ENCODE results near the gene SPATA2L.

SPATA2L gene

GRCh38 chr16:89701425-89702406, at the start of gene SPATA2L:
TSS of gene SPATA2L (minus strand) at chr16:89701705. CDS start at chr16:89701232, 473 bp downstream.
- Histone ChIP-seq H3K9me3 (no peaks in the 10 kb centered on the region), H3K36me3 (replicated peaks) (peaks cover 14% of the 10 kb centered on the region), H3K27me3 (ENCODE audit: low read depth) (no peaks in the 10 kb centered on the region), H3K4me1 (peaks cover 17% of the 10 kb centered on the region), H3K4me3 (peak within 1 kb of the TSS; percentile 76)
- in situ Hi-C loops (cut with MboI; ENCODE audit: low sequenced_read_pairs): no loop called here
- DNase-seq (ENCODE audit: low spot score in 2 of 2): peak; percentile 96 to 99

DNA sequence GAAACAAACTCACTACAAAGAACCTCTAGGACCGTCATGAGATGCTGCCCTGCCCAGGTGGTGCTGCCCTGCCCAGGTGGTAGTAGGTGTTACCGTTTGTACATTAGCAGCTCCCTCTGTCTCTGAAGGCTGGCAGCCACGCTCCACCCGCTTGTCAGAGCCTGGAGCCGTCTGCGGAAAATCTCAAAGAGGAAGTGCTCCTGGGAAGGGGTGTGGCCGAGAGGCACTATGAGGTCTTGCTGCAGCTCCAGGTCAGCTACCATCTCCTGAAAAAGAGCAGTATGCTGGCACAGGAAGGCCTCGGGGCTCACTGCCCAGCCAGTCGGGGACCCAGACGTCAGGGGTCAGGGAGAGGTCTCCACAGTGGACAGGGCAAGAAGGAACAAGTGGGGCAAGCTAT, 48.1 kb upstream of the SPATA2L start:
- no peak for DNase-seq (ENCODE audit: low spot score in 2 of 2)
- in situ Hi-C loops (cut with MboI; ENCODE audit: low sequenced_read_pairs): no loop called here
- peaks cover 78% of the 10 kb centered on the region for H3K36me3 ChIP-seq (replicated peaks)
- H3K27me3 ChIP-seq (ENCODE audit: low read depth): no peaks in the 10 kb centered on the region
- no peak overlapping the region for H3K4me3 ChIP-seq
- H3K4me1 ChIP-seq: no peaks in the 10 kb centered on the region
- H3K9me3 ChIP-seq: no peaks in the 10 kb centered on the region

GRCh38 chr16:89748921-89749320, 47.4 kb upstream of the SPATA2L start:
- in situ Hi-C loops (cut with MboI; ENCODE audit: low sequenced_read_pairs): no loop called here
- peaks cover 83% of the 10 kb centered on the region for H3K36me3 ChIP-seq (replicated peaks)
- no peaks in the 10 kb centered on the region for H3K9me3 ChIP-seq
- H3K4me3 ChIP-seq: no peak overlapping the region
- no peak for DNase-seq (ENCODE audit: low spot score in 2 of 2)
- H3K27me3 ChIP-seq (ENCODE audit: low read depth): no peaks in the 10 kb centered on the region
- no peaks in the 10 kb centered on the region for H3K4me1 ChIP-seq

DNA sequence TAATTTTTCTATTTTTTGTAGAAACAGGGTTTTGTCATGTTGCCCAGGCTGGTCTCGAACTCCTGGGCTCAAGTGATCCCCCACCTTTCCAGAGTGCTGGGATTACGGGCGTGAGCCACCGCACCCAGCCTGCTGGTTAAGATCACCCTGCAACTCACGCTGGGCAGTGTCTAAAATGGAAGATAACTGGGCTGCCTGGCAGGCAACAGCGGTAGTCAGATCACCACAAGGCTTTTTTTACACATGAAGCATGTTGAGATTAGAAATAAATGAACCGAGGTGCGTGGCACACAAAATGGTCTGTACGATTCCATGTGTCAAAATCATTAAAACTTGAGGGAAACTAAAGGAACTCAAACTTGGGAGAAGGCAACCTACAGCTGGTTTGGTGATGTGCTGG, 46.6 kb upstream of the SPATA2L start:
- H3K27me3 ChIP-seq (ENCODE audit: low read depth): no peaks in the 10 kb centered on the region

DNA sequence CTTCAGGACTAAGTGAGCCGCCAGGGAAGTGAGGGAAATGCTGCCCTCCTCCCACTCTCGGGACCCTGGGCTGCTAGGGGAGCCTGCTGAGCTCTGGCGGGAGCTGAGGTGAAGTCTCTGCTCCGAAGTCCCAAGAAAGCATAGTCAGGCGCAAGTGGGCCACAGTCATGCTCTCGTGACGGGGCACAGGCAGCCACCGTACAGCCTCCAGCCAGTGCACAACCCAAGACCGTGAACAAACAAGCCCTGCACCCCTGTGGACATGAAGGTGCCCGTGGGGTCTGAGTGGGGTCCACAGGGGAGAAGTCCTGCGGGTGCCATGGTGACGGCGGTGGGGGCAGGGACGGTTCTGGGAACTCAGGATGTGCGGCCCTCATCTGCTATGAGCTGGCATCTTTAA, 44.5 kb upstream of the SPATA2L start:
- Histone ChIP-seq H3K4me3 (no peak overlapping the region), H3K36me3 (replicated peaks) (peaks cover 89% of the 10 kb centered on the region), H3K27me3 (ENCODE audit: low read depth) (no peaks in the 10 kb centered on the region), H3K9me3 (no peaks in the 10 kb centered on the region), H3K4me1 (no peaks in the 10 kb centered on the region)
- in situ Hi-C loops (cut with MboI; ENCODE audit: low sequenced_read_pairs): no loop called here
- no peak for DNase-seq (ENCODE audit: low spot score in 2 of 2)

More for the DNA sequence above, 46.6 kb upstream of the SPATA2L start:
- DNase-seq (ENCODE audit: low spot score in 2 of 2): no peak
- Histone ChIP-seq H3K9me3 (no peaks in the 10 kb centered on the region), H3K4me1 (no peaks in the 10 kb centered on the region), H3K36me3 (replicated peaks) (peaks cover 86% of the 10 kb centered on the region), H3K4me3 (no peak overlapping the region)
- in situ Hi-C loops (cut with MboI; ENCODE audit: low sequenced_read_pairs): no loop called here

DNA sequence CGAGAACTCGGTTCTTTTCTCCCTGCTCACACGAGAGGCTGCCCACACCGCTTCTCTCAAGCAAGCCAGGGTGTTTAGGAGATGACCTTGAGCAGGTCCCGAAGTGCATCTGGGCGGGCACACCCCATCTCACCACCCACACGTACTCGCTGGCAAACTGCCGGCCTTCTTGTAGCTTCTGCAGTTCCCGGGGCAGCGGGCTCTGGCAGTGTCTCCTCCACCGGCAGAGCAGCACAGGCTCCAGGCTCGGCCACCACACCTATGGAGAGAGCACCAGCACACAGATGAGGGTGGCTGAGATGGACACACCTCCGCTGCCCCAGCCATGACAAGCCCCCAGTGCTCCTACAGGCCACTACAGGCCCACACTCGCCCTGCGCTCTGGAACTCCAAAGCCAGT, 43.3 kb upstream of the SPATA2L start:
- H3K36me3 ChIP-seq (replicated peaks): peaks cover 89% of the 10 kb centered on the region

GRCh38 chr16:89742948-89743347, 41.4 kb upstream of the SPATA2L start:
- peaks cover 89% of the 10 kb centered on the region for H3K36me3 ChIP-seq (replicated peaks)

More for the DNA sequence above, 43.3 kb upstream of the SPATA2L start:
- Histone ChIP-seq H3K4me1 (no peaks in the 10 kb centered on the region), H3K4me3 (no peak overlapping the region), H3K27me3 (ENCODE audit: low read depth) (no peaks in the 10 kb centered on the region), H3K9me3 (no peaks in the 10 kb centered on the region)
- in situ Hi-C loops (cut with MboI; ENCODE audit: low sequenced_read_pairs): no loop called here
- no peak for DNase-seq (ENCODE audit: low spot score in 2 of 2)

DNA sequence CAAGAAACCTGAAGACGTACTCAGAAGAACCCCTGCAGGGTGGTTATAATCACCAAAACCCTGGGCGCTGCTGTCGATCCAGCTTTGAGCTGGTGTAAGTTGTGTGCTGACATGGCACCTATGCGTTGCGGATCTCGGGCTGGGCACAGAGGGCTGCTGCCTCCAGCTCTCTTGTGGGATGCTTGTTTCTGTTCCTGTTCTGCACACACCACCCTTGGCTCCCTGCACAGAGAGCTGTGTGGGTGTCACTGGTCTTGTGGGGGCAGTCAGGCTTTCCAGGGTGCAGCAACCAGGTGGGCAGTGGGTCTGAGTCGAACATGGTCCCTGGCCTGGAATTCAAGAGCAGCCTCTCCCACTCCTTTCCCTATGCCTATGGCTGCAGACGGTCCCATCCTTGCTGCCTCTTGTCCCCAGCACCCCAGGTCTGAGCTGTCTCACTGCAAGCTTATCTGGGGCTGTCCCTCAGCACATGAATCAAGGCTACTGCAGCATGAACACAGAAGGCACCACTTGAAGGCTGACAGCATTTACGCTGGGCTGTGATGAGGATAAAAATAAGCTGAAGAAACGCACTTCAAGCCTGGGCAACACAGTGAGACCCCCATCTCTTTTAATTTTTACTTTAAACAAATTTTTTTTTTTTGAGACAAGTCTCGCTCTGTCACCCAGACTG, 40.0 kb upstream of the SPATA2L start:
- no peaks in the 10 kb centered on the region for H3K4me1 ChIP-seq
- no peak for DNase-seq (ENCODE audit: low spot score in 2 of 2)
- peaks cover 88% of the 10 kb centered on the region for H3K36me3 ChIP-seq (replicated peaks)
- no peak overlapping the region for H3K4me3 ChIP-seq
- in situ Hi-C loops (cut with MboI; ENCODE audit: low sequenced_read_pairs): no loop called here
- no peaks in the 10 kb centered on the region for H3K9me3 ChIP-seq
- no peaks in the 10 kb centered on the region for H3K27me3 ChIP-seq (ENCODE audit: low read depth)

More at GRCh38 chr16:89742948-89743347, 41.4 kb upstream of the SPATA2L start:
- Histone ChIP-seq H3K27me3 (ENCODE audit: low read depth) (no peaks in the 10 kb centered on the region), H3K9me3 (no peaks in the 10 kb centered on the region), H3K4me1 (no peaks in the 10 kb centered on the region), H3K4me3 (no peak overlapping the region)
- DNase-seq (ENCODE audit: low spot score in 2 of 2): no peak
- in situ Hi-C loops (cut with MboI; ENCODE audit: low sequenced_read_pairs): no loop called here

DNA sequence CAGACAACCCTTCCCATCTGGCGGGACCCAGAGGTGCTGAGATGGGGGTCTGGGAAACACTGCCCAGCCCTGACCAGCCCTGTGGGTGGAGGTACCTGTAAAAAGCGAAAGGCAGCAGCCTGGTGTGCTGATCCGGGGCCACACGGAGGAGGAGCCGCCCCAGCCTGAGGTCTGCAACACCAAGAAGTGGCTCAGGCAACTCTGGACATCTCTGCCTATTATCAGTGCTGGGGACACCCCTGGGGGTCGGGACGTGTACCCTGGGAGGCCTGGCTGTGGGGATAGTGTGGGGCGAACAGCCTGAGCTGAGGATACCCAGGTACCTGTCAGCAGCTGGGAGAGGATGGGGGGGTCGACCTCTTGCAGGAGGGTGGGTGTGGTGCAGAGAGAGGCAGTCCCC, 37.9 kb upstream of the SPATA2L start:
- no peak overlapping the region for H3K4me3 ChIP-seq
- peaks cover 92% of the 10 kb centered on the region for H3K36me3 ChIP-seq (replicated peaks)
- DNase-seq (ENCODE audit: low spot score in 2 of 2): no peak
- H3K9me3 ChIP-seq: no peaks in the 10 kb centered on the region
- no peaks in the 10 kb centered on the region for H3K27me3 ChIP-seq (ENCODE audit: low read depth)
- no peaks in the 10 kb centered on the region for H3K4me1 ChIP-seq
- in situ Hi-C loops (cut with MboI; ENCODE audit: low sequenced_read_pairs): no loop called here

DNA sequence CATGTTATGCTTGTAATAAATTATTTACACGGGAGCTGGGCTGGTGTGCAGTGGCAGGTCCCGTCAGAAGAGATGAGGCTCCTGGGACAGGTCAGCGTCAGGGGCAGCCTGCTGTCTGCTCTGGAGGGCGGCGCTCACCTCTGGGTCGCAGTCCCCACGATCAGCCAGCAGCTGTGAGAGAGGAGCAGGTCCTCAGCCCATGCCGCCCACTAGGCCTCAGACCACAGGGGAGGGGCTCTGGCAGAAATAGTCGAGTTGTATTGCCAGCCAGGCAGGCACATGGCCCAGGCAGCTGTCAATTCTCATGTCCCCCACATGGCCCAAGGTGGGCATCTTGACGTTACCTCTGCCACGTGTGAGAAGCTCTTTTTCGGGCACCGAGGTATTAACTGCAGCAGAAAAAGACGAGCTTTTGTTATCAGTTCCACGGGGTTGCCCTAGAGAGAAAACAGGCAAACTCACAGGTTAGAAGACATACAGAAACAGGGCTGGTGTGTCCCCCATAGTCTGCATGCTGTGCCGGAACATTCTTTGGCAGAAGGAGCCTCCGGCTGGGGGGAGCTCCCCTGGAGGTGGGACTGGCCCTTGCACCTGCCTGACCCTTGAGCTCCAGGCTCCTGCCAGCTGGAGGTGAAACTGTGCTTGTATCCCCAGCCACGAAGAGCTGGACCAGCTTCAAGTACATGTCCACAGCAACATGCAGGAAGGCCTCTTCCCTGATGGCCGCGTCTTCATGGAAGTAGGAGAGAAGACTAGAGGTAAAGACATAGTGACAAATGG, 37.2 kb upstream of the SPATA2L start:
- Histone ChIP-seq H3K9me3 (no peaks in the 10 kb centered on the region), H3K27me3 (ENCODE audit: low read depth) (no peaks in the 10 kb centered on the region), H3K36me3 (replicated peaks) (peaks cover 92% of the 10 kb centered on the region), H3K4me3 (no peak overlapping the region), H3K4me1 (no peaks in the 10 kb centered on the region)
- in situ Hi-C loops (cut with MboI; ENCODE audit: low sequenced_read_pairs): no loop called here
- DNase-seq (ENCODE audit: low spot score in 2 of 2): no peak

DNA sequence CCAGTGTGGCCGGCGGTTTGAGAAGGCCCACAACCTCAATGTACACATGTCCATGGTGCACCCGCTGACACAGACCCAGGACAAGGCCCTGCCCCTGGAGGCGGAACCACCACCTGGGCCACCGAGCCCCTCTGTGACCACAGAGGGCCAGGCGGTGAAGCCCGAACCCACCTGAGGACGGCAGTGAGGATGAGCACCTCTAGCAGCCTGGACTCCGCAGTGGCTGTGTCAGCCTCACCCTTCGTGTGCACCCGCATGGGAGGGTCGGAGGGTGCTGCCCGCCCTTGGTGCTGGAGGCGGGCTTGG, 36.5 kb upstream of the SPATA2L start:
- Histone ChIP-seq H3K9me3 (no peaks in the 10 kb centered on the region), H3K4me3 (no peak overlapping the region), H3K4me1 (no peaks in the 10 kb centered on the region), H3K27me3 (ENCODE audit: low read depth) (no peaks in the 10 kb centered on the region), H3K36me3 (replicated peaks) (peaks cover 92% of the 10 kb centered on the region)
- no peak for DNase-seq (ENCODE audit: low spot score in 2 of 2)
- in situ Hi-C loops (cut with MboI; ENCODE audit: low sequenced_read_pairs): no loop called here

DNA sequence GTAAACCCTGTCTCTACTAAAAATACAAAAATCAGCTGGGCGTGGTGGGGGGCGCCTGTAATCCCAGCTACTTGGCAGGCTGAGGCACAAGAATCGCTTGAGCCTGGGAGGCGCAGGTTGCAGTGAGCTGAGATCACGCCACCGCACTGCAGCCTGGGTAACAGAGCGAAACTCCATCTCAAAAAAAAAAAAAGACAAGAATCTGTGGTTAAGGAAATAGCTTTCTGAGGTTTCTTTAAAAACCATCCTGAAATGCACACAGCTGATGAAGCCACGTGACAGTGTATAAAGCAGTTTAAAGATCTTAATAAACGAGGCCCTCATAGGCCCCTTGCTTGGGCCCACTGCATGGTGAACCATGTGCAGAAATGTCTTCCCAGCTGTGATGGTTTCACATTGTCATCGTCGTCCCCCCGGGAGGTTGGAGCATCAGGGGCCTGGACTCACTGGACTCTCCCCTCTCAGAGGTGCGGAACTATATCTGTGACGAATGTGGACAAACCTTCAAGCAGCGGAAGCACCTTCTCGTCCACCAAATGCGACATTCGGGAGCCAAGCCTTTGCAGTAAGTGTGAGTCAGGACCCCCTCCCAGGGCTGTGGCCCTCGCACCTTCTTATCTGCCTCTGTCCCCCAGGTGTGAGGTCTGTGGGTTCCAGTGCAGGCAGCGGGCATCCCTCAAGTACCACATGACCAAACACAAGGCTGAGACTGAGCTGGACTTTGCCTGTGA, 36.0 kb upstream of the SPATA2L start:
- peaks cover 87% of the 10 kb centered on the region for H3K36me3 ChIP-seq (replicated peaks)
- no peak for DNase-seq (ENCODE audit: low spot score in 2 of 2)
- H3K9me3 ChIP-seq: no peaks in the 10 kb centered on the region
- in situ Hi-C loops (cut with MboI; ENCODE audit: low sequenced_read_pairs): no loop called here
- no peaks in the 10 kb centered on the region for H3K27me3 ChIP-seq (ENCODE audit: low read depth)
- no peaks in the 10 kb centered on the region for H3K4me1 ChIP-seq
- H3K4me3 ChIP-seq: no peak overlapping the region

- in situ Hi-C loops (cut with MboI; ENCODE audit: low sequenced_read_pairs): no loop called here
- Histone ChIP-seq H3K9me3 (no peaks in the 10 kb centered on the region), H3K27me3 (ENCODE audit: low read depth) (no peaks in the 10 kb centered on the region), H3K4me1 (no peaks in the 10 kb centered on the region), H3K36me3 (replicated peaks) (peaks cover 86% of the 10 kb centered on the region), H3K4me3 (no peak overlapping the region)
- DNase-seq (ENCODE audit: low spot score in 2 of 2): no peak
Measured at GRCh38 chr16:89736554-89736953, 35.0 kb upstream of the SPATA2L start.

Measured in HAP-1 (cell line).